Measurements from ENCODE around the gene RIMBP2.

The RIMBP2 gene

DNA sequence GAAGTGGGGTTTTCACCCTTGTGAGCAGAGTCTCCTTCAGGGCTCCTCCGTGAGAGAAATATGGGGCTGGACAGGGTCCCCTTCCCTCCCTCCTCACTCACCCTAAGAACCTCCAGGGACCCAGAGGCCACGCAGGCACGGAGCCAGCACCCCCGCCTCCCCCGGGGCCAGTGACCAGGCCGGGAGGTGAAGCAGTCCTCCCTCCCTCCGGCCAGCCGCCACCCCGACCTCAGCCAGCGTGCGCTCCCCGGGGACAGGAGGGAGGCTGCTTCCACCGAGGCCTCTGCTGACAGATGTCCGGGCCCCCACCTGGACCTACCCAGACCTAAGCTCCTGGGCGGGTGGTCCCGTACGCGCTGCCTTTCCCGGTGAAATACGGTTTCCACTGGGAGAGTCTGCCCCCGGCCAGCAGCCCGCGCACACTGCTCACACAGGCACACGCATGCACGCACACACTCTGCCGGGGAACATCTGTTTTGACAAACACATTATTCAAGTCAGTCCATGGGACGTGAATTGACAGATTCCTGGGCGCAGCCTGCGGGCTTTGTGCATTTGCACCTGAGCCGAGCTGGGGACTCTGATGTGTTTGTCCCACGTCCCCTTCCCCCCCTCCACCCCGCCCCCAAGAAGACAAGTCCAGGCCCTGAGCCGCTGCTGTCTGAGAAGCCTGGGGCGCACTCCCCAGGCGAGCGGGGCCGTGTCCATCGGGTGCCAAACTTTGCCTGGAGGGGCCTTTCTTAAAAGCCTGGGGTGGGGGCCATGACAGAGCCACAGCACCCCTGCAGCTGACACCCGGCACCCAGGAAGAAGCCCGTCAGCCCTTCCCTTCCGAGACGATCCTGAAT, 725 bp downstream of the RIMBP2 start:
- DNase-seq (ENCODE audit: extremely low read depth, low read depth), result no peak

DNA sequence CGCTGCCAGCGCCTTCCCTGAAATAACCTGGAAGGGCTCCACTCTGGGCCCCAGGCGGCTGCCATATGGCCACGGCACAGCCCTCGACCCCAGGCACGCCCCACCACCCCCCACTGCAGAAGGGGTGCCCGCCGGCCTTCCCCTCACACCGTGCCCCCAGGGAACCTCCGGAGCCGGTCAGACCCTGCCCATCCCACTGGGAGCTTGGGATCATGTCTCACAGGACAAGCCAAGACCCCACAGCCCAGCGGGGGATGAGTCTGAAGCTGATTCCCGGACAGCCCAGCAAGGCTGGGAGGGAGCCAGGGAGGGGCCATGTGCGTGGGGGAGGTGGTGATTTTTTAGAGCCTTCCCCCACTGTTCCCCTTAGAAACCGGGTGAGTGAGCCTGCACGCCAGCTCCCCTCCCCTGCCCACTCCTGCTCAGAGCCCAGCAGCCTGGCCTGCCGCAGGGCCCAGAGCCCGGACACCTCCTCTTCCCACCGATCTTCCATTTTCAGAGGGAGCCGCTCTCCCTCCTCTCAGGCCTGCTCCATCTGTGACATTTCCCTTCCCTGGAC, 1.4 kb downstream of the RIMBP2 start:
- DNase-seq (ENCODE audit: extremely low read depth, low read depth), result no peak
- TF ChIP-seq, protein P1, sequence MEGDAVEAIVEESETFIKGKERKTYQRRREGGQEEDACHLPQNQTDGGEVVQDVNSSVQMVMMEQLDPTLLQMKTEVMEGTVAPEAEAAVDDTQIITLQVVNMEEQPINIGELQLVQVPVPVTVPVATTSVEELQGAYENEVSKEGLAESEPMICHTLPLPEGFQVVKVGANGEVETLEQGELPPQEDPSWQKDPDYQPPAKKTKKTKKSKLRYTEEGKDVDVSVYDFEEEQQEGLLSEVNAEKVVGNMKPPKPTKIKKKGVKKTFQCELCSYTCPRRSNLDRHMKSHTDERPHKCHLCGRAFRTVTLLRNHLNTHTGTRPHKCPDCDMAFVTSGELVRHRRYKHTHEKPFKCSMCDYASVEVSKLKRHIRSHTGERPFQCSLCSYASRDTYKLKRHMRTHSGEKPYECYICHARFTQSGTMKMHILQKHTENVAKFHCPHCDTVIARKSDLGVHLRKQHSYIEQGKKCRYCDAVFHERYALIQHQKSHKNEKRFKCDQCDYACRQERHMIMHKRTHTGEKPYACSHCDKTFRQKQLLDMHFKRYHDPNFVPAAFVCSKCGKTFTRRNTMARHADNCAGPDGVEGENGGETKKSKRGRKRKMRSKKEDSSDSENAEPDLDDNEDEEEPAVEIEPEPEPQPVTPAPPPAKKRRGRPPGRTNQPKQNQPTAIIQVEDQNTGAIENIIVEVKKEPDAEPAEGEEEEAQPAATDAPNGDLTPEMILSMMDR (IDR thresholded peaks at IDR 0.05; ENCODE audit: low read depth, low read length), result no peak

More for the DNA sequence above, 725 bp downstream of the RIMBP2 start:
- TF ChIP-seq, protein P1 (IDR thresholded peaks at IDR 0.05; ENCODE audit: low read depth, low read length), result no peak

DNA sequence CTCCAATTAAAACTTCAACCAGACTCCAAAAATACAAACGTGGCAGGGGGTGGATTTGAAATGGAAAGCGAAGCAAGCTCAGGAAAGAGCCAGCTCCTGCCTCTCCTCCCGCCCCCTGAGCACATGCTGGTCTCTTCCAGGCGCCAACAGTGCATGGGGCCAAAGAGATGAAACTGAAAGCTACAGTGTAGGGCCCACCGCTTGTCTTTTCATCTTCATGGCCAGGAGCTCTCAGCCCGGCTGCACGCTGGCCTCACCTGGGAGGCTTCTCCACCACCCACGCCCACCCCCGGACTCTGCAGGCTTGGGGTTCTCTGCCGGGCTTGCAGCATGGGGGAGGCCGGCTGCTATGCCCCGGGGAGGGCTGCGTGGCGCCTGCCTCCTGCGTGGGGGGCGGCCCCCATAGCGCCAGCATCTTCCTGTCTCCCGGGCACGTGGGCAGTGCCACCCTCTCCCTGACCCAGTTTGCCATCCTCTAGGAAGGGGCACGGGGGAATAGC, 2.0 kb downstream of the RIMBP2 start:
- no peak for DNase-seq (ENCODE audit: extremely low read depth, low read depth)
- TF ChIP-seq, protein P1 (IDR thresholded peaks at IDR 0.05; ENCODE audit: low read depth, low read length), result no peak

DNA sequence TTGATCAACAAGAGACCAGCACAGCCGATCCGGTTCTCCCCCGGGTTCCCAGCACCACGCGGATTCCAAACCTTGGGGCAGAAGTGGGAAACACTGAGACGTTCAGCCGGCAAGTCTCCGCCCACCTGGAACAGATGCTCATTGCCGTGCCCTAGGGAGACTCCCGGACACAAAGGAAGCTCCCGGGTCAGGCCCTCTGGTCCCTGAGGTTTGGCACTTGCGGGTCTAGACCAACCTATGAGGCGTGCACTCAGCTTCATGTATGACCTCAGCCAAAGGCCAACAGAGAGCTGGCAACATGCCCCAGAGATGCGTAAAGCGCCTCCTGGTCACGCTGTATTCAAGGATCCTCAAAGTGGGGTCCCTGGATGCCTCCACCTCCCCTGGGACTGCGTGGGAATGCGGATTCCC, 2.5 kb downstream of the RIMBP2 start:
- no peak for DNase-seq (ENCODE audit: extremely low read depth, low read depth)
- TF ChIP-seq, protein P1 (IDR thresholded peaks at IDR 0.05; ENCODE audit: low read depth, low read length), result no peak

DNA sequence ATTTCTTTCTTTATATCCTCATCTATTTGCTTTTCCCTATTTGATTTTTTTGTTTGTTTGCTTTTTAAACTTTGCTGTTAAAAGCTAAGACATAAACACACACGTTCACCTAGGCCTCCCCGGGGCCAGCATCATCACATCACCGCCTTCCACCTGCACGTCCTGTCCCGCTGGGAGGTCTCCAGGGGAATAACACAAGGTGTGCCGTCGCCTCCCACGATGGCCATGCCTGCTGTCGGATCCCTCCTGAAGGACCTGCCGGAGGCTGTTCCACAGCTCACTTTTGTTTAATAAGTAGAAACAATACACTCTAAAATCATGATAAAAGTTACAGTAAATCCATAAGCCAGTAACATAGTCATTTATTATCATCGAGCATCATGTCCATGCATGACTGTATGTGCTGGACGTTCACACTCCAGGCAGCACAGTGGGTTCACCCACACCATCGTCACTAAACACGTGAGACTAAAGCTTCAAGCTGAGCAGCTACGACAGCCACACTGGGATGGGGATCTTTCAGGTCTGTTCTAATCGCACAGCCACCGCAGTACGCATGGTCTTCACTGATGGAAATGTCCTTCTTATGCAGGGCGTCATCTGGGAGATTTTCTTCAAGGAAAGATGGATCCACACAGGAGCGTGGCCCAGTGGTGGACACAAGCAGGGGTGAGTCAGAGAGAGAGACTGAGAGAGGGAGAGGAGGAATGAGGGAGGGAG, 3.6 kb downstream of the RIMBP2 start:
- TF ChIP-seq, protein P1 (IDR thresholded peaks at IDR 0.05; ENCODE audit: low read depth, low read length), result no peak
- no peak for DNase-seq (ENCODE audit: extremely low read depth, low read depth)

DNA sequence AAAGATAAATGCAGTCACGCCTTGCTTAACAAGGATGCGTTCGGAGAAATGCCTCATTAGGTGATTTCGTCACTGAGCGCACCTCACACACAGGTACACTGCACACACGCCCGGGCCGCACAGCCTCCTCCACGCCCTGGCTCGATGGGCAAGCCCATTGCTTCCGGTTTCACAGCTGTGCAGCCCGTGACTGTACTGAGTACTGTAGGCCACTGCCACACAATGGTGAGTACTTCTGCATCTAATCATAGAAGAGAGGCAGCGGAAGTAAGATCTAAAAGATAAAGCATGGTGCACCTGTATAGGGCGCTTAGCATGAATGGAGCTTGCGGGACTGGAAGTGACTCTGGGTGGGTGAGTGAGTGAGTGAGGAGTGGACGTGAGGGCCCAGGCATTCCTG, 4.3 kb downstream of the RIMBP2 start:
- DNase-seq (ENCODE audit: extremely low read depth, low read depth), result no peak
- TF ChIP-seq, protein P1 (IDR thresholded peaks at IDR 0.05; ENCODE audit: low read depth, low read length), result no peak

DNA sequence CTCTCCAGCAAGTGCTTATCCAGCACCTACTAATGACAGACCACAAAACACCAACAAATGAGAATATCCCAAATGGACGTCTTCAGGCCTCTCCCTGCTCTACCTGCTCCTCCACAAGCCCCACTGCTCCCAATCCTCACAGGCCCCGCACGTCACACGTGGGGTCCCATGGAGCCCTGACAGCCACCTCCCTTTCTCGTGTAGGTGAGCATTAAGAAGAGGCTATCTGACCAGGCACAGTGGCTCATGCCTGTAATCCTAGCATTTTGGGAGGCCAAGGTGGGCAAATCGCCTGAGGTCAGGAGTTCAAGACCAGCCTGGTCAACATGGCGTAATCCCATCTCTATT, 5.4 kb downstream of the RIMBP2 start:
- TF ChIP-seq, protein P1 (IDR thresholded peaks at IDR 0.05; ENCODE audit: low read depth, low read length), result no peak
- no peak for DNase-seq (ENCODE audit: extremely low read depth, low read depth)
